RWPE2 (cell line): Measurements from ENCODE around the gene EEF1A2.
A peak's percentile ranks its signal among the peaks of the same experiment; 100 is the strongest.
"Not testable (repeated sequence)": the region's sequence is repeated elsewhere in the genome, so short reads cannot be mapped to it uniquely, and the experiment has no call there.

ENCODE experiments used
- ATAC-seq: fragments of 200-7000 bp; cut with Tn5 transposase; 3 replicates; pipeline ENCODE4 v1.9.1; 2021; ENCODE audit warnings: low read depth
- DNase-seq: peaks from one replicate; pipeline ENCODE4 v3.0.0-alpha.2; 2020; ENCODE audit warnings: low spot score
- H3K27ac ChIP-seq: fragments of 450-650 bp; 2 replicates; pipeline ENCODE4 v1.5.1; 2017; ENCODE audit warnings: mild to moderate bottlenecking; ENCODE audit not compliant: poor library complexity, severe bottlenecking
- H3K27me3 ChIP-seq: fragments of 250-450 bp; sonication (Bioruptor Pico); 2 replicates; pipeline ENCODE4 v1.5.1; 2021; ENCODE audit warnings: mild to moderate bottlenecking, moderate library complexity; ENCODE audit not compliant: insufficient read depth, poor library complexity, severe bottlenecking
- H3K36me3 ChIP-seq: fragments of 250-450 bp; sonication (Bioruptor Pico); 2 replicates; pipeline ENCODE4 v1.5.1; 2020; ENCODE audit warnings: low read depth, mild to moderate bottlenecking, moderate library complexity
- H3K4me1 ChIP-seq: fragments of 250-450 bp; sonication (Bioruptor Pico); 2 replicates; pipeline ENCODE4 v1.5.1; 2021; ENCODE audit warnings: mild to moderate bottlenecking, moderate library complexity; ENCODE audit not compliant: insufficient read depth, poor library complexity, severe bottlenecking
- H3K4me3 ChIP-seq: fragments of 250-450 bp; sonication (Bioruptor Pico); 2 replicates; pipeline ENCODE4 v1.5.1; 2021; ENCODE audit warnings: mild to moderate bottlenecking, moderate library complexity; ENCODE audit not compliant: severe bottlenecking
- H3K9me3 ChIP-seq: fragments of 250-450 bp; sonication (Bioruptor Pico); 2 replicates; pipeline ENCODE4 v1.5.1; 2021; ENCODE audit warnings: mild to moderate bottlenecking, moderate library complexity; ENCODE audit not compliant: severe bottlenecking
- TF ChIP-seq, protein P1 (sequence below): fragments of 450-650 bp; IDR thresholded peaks from one replicate; pipeline ENCODE4 v1.5.1; 2017; ENCODE audit warnings: mild to moderate bottlenecking, moderate library complexity; ENCODE audit not compliant: poor library complexity, severe bottlenecking

EEF1A2 gene

DNA sequence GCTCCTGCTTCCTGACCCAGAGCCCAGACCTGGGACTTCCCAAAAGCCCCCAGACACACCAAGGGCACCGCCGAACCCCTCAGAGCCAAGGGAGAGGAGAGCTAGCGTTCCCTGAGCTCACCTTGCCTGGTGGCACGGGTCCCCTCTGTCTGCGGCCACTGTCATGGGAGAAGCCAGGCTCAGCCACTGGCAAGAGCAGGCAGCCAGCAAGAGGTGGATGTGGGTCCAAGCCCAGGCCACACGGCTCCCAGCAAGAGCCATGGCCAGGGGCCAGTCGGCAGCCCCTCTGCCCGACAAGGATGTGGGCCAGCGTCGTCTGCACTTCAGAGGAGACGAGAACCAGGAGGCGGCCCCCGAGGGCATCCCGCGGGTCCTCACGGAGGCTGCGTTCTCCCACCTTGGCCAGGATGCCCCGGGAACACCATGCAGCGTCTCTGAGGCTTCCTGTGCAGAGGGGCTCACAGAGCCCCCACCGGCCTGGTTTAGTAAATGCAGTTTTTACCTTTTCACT is 19.5 kb upstream of the EEF1A2 start:
- TF ChIP-seq, protein P1, sequence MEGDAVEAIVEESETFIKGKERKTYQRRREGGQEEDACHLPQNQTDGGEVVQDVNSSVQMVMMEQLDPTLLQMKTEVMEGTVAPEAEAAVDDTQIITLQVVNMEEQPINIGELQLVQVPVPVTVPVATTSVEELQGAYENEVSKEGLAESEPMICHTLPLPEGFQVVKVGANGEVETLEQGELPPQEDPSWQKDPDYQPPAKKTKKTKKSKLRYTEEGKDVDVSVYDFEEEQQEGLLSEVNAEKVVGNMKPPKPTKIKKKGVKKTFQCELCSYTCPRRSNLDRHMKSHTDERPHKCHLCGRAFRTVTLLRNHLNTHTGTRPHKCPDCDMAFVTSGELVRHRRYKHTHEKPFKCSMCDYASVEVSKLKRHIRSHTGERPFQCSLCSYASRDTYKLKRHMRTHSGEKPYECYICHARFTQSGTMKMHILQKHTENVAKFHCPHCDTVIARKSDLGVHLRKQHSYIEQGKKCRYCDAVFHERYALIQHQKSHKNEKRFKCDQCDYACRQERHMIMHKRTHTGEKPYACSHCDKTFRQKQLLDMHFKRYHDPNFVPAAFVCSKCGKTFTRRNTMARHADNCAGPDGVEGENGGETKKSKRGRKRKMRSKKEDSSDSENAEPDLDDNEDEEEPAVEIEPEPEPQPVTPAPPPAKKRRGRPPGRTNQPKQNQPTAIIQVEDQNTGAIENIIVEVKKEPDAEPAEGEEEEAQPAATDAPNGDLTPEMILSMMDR: no peak
- H3K4me1 ChIP-seq: peaks cover 5% of the 10 kb centered on the region

DNA sequence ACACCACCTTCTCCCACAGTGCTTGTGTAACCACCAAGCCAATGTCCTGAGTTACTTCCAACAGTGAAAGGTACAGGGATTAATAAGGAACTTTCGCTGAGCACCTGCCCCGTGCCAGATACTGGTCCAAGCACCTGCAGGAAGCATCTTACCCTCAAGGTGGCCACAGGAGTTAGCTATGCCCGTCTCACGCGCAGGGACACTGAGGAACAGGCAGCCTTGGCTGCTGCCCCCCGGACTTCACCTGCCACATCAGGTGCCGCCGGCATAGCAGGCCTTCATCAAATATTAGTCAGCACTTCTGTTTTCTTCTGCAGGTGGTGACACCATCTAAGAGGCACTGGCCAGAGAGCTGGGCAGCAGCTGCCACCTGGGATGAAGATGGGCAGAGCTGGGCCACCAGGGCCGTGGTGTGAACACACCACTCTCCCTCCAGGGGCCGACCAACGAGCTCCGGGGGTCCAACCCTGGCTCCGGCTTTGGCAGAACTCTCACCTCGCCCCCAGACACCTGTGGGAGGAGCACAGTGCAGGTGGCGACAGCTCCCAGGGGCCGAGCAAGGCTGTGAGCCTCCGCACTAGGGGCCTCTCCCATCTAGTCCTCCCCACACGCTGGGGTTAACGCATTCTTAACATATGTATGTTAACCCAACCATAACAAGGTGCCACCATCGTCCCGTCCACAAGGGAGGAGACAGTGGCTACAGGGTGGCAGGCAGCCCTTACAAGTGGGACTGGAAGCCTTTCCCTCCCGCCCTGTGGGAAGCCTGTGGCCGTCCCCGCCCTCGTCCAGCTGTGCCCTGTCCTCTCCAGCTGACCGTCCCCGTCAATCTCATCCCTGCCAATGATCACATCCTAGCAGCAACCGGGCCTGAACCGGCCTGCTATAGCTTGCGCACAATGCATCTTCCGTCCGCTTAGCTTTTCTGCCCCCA is 18.8 kb upstream of the EEF1A2 start:
- peaks cover 5% of the 10 kb centered on the region for H3K4me1 ChIP-seq
- H3K9me3 ChIP-seq: no peaks in the 10 kb centered on the region
- peaks cover 15% of the 10 kb centered on the region for H3K36me3 ChIP-seq
- TF ChIP-seq, protein P1: no peak
- ATAC-seq (no peak), DNase-seq (peak; percentile 87)
- peaks cover 4% of the 10 kb centered on the region for H3K27me3 ChIP-seq
- H3K27ac ChIP-seq: no peak overlapping the region
- no peak overlapping the region for H3K4me3 ChIP-seq

More for the DNA sequence above, 19.5 kb upstream of the EEF1A2 start:
- no peak for DNase-seq
- Histone ChIP-seq H3K36me3 (peaks cover 23% of the 10 kb centered on the region), H3K4me3 (no peak overlapping the region), H3K27me3 (no peaks in the 10 kb centered on the region), H3K9me3 (peaks cover 5% of the 10 kb centered on the region), H3K27ac (no peak overlapping the region)
- no peak for ATAC-seq

DNA sequence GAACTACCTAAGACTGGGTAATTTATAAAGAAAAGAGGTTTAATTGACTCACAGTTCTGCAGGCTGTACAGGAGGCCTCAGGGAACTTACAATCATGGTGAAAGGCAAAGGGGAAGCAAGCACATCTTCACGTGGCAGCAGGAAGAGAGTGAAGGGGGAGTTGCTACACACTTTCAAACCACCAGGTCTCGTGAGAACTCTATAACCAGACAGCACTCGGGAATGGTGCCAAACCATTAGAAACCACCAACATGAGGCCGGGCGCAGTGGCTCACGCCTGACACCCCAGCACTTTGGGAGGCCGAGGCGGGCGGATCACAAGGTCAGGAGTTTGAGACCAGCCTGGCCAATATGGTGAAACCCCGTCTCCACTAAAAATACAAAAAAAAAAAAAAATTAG is 15.6 kb upstream of the EEF1A2 start:
- not testable (repeated sequence) for H3K4me1 ChIP-seq, DNase-seq, H3K27ac ChIP-seq, H3K36me3 ChIP-seq, H3K27me3 ChIP-seq, ATAC-seq, H3K9me3 ChIP-seq, H3K4me3 ChIP-seq

GRCh38 chr20:63513207-63513606 is 14.3 kb upstream of the EEF1A2 start:
- TF ChIP-seq, protein P1: no peak
- Histone ChIP-seq H3K4me3 (no peak overlapping the region), H3K4me1 (no peaks in the 10 kb centered on the region), H3K27ac (no peak overlapping the region), H3K9me3 (no peaks in the 10 kb centered on the region), H3K27me3 (peaks cover 9% of the 10 kb centered on the region), H3K36me3 (no peaks in the 10 kb centered on the region)
- DNase-seq (no peak), ATAC-seq (no peak)

DNA sequence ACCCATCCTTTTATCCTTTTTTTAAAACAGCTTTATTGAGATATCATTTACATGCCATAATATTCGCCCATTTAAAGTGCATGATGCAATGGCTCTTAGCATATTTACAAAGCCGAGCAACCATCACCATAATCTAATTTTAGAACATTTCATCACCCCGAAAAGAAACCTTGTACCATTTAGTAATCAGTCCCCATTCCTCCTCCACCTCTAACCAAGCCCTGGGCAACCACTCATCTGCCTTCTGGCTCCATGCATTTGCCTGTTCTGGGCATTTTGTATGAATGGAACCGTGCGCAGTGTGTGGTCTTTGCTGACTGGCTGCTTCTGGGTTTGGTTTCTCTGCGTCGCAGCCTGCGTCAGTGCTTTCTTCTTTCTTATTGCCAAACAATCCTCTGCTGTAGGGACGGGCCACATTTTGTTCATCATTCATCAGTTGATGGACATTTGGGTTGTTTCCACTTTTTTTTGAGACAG is 10.2 kb upstream of the EEF1A2 start:
- DNase-seq (no peak), ATAC-seq (no peak)
- Histone ChIP-seq H3K4me3 (no peak overlapping the region), H3K36me3 (no peaks in the 10 kb centered on the region), H3K27ac (no peak overlapping the region), H3K9me3 (no peaks in the 10 kb centered on the region), H3K4me1 (no peaks in the 10 kb centered on the region), H3K27me3 (peaks cover 9% of the 10 kb centered on the region)
- TF ChIP-seq, protein P1: no peak
